Measurements from ENCODE around the gene TNPO3. TPM values are rescaled to one million over a fixed set of nuclear protein-coding genes. Genes with fewer than 3 reads are reported as not detected.
"Not testable (repeated sequence)": the region's sequence is repeated elsewhere in the genome, so short reads cannot be mapped to it uniquely, and the experiment has no call there.

TNPO3 gene
- total and polyA plus RNA-seq, 2 donors, result 25.7 to 45.9 TPM

DNA sequence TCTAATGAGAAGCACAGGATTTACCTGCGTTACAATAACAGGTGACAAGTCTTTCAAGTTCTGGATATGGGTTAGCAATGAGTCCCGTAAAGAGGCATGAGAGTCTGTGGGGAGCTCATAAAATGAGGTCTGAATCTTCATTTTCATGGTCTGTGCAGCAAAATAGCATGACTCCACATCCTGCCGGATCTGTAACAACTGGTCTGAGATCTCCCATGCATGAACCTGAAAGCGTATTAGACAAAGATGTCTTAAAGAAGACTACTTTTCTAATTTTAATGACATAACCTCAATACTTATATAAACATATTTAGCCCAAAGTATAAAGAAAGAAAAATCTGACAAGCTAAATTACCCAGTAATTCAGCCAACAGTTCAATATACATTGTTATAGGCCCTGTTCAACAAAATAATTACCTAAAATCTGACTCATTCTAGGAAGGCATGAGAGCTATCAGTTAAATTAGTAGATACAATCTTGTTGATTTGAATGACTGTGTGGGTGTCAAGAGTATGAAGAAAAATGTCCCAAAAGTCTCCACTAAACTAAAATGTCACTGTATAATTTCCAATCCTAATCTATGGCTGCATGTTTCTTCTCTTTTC lies 36.9 kb downstream of the TNPO3 start:
- no peaks in the 10 kb centered on the region for H3K4me1 ChIP-seq (ENCODE audit: insufficient read depth)
- WGBS, result 91% methylated on average over 4 of the region's 4 CpGs
- no peak for DNase-seq (ENCODE audit: extremely low spot score)
- H3K27ac ChIP-seq (ENCODE audit: low read depth), result peak overlapping the region; percentile 18
- no peak overlapping the region for H3K4me3 ChIP-seq (ENCODE audit: low read depth, low read length)
- peaks cover 3% of the 10 kb centered on the region for H3K36me3 ChIP-seq (ENCODE audit: insufficient read depth)

DNA sequence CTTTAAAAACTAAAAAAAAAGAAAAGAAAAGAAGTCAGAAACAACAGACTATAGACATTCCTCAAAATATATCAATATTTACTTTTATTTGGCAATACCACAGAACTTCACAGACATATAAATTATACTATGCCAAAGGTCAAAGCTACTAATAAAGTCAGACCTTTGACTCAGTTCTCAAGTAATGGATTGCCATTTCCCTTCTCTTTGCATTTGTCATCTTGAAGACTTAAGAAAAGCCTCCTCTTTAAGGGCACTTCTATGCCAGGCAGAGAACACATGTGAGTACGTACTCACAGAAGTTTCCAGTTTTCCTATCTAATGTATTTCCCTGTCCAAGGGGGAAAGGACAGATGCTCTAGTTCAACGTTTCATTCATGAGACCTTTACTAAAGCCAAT lies 37.6 kb downstream of the TNPO3 start:
- Histone ChIP-seq H3K36me3 (ENCODE audit: insufficient read depth) (peaks cover 3% of the 10 kb centered on the region), H3K4me3 (ENCODE audit: low read depth, low read length) (no peak overlapping the region), H3K27ac (ENCODE audit: low read depth) (no peak overlapping the region), H3K4me1 (ENCODE audit: insufficient read depth) (no peaks in the 10 kb centered on the region)
- no peak for DNase-seq (ENCODE audit: extremely low spot score)
- WGBS, result 74% methylated on average over 2 of the region's 2 CpGs

DNA sequence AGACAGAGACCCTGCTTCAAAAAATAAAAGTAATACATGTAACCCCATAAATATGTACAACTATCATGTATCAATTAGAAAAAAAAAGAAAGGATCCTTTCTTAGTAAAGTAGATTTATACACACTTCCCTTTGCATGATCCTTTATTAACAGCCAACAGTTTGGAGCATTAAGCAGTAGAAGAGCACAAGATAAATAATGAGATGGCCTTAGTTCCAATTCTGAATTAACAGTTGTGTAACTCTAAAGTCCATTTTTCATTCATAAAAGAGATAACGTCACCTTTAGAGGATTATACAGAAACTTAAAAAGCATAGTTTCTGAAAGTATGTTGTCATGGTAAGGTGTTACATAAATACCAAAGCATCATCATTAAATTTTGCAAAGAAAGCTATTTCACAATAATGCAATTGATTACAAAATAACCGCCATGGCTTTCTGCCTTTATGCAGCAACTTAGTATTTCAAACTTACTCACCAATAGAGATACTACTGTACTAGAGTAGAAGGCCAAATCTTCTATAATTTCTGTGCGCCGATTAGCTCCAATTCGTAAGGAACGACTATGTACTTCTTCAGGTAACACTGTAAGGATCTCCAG lies 40.3 kb downstream of the TNPO3 start:
- no peaks in the 10 kb centered on the region for H3K4me1 ChIP-seq (ENCODE audit: insufficient read depth)
- no peak overlapping the region for H3K4me3 ChIP-seq (ENCODE audit: low read depth, low read length)
- 97% methylated on average over 6 of the region's 6 CpGs for WGBS
- H3K36me3 ChIP-seq (ENCODE audit: insufficient read depth), result peaks cover 3% of the 10 kb centered on the region
- no peak overlapping the region for H3K27ac ChIP-seq (ENCODE audit: low read depth)
- no peak for DNase-seq (ENCODE audit: extremely low spot score)

DNA sequence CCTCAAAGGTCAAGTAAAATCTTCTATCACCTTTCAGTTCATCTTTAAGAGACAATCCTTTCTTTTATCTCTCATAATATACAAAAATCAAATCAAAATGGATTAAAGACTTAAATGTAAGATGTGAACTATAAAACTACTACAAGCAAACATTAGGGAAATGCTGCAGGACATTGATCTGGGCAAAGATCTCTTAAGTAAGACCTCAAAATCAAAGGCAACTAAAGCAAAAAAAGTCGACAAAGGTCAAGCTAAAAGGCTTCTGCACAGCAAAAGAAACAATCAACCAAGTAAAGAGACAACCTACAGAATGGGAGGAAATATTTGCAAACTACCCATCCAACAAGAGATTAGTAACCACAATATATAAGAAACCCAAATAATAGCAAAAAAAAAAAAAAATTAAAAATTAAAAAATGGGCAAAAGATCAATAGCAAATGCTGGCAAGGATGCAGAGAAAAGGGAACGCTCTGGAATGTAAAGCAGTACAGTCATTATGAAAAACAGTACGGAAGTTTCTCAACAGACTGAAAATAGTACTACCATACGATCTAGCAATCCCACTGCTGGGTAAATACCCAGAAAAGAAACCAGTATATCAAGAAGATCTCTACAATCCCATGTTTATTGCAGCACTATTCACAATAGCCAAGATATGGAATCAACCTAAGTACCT lies 41.7 kb downstream of the TNPO3 start:
- no peak for DNase-seq (ENCODE audit: extremely low spot score)
- H3K4me3 ChIP-seq (ENCODE audit: low read depth, low read length), result no peak overlapping the region
- peaks cover 3% of the 10 kb centered on the region for H3K36me3 ChIP-seq (ENCODE audit: insufficient read depth)
- no peaks in the 10 kb centered on the region for H3K4me1 ChIP-seq (ENCODE audit: insufficient read depth)
- H3K27ac ChIP-seq (ENCODE audit: low read depth), result no peak overlapping the region
- whole genome bisulfite sequencing, result 90% methylated on average over 4 of the region's 4 CpGs

DNA sequence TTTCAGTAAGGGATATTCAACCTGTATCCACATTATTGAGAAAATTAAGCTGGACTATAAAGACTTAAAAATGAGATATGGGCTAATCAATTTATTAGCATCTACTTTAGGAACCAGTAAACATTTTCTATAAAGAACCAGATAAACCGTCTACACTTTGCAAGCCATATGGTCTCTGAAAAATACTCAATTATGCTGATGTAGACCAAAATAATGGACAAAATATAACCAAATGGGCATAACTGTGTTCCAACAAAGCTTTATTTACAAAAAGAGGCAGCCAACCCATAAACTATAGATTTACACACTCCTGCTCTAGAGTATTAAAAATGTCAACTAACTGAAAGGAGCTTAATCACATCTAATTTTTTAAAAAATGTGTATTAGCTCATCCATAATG lies 42.3 kb downstream of the TNPO3 start:
- Histone ChIP-seq H3K27ac (ENCODE audit: low read depth) (no peak overlapping the region), H3K4me3 (ENCODE audit: low read depth, low read length) (no peak overlapping the region), H3K36me3 (ENCODE audit: insufficient read depth) (no peaks in the 10 kb centered on the region), H3K4me1 (ENCODE audit: insufficient read depth) (no peaks in the 10 kb centered on the region)
- DNase-seq (ENCODE audit: extremely low spot score), result no peak
- WGBS, result 93% methylated on average over 1 of the region's 1 CpG

DNA sequence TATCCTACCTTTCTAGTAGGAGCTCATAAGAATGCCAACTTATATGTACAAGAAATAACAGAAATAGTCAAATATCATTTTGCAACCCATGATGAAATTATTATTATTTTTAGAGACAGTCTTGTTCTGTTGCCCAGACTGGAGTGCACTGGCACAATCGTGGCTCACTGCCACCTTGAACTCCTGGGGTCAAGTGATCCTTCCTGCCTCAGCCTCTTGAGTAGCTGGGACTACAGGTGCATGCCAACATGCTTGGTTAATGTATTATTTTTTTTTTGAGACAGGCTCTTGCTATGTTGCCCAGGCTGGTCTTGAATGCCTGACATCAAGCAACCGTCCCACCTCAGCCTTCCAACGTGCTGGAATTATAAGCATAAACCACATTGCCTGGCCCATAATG lies 44.8 kb downstream of the TNPO3 start:
- H3K27ac ChIP-seq (ENCODE audit: low read depth), result no peak overlapping the region
- peaks cover 3% of the 10 kb centered on the region for H3K36me3 ChIP-seq (ENCODE audit: insufficient read depth)
- WGBS, result 86% methylated on average over 3 of the region's 3 CpGs
- no peak for DNase-seq (ENCODE audit: extremely low spot score)
- no peak overlapping the region for H3K4me3 ChIP-seq (ENCODE audit: low read depth, low read length)
- no peaks in the 10 kb centered on the region for H3K4me1 ChIP-seq (ENCODE audit: insufficient read depth)

DNA sequence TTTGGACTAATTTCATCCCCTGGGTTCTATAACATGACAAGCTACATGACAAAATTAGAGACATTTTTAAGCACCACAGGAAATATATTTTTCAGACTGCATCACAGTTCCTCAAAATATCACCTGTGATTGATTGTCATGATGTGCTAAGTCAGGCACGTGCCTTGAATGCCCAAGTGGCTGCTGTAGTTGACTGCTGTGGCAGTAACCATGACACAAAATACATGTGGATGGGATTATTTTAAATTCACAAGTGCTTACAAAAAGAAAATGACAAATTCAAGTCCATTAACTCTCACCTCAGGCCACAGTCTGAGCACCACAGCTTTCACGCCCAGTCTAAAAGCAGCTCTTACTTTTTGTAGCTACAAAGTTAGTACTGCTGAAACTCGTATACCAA lies 45.5 kb downstream of the TNPO3 start:
- WGBS, result 89% methylated on average over 3 of the region's 3 CpGs
- Histone ChIP-seq H3K4me3 (ENCODE audit: low read depth, low read length) (no peak overlapping the region), H3K27ac (ENCODE audit: low read depth) (no peak overlapping the region), H3K4me1 (ENCODE audit: insufficient read depth) (no peaks in the 10 kb centered on the region), H3K36me3 (ENCODE audit: insufficient read depth) (peaks cover 3% of the 10 kb centered on the region)
- no peak for DNase-seq (ENCODE audit: extremely low spot score)

DNA sequence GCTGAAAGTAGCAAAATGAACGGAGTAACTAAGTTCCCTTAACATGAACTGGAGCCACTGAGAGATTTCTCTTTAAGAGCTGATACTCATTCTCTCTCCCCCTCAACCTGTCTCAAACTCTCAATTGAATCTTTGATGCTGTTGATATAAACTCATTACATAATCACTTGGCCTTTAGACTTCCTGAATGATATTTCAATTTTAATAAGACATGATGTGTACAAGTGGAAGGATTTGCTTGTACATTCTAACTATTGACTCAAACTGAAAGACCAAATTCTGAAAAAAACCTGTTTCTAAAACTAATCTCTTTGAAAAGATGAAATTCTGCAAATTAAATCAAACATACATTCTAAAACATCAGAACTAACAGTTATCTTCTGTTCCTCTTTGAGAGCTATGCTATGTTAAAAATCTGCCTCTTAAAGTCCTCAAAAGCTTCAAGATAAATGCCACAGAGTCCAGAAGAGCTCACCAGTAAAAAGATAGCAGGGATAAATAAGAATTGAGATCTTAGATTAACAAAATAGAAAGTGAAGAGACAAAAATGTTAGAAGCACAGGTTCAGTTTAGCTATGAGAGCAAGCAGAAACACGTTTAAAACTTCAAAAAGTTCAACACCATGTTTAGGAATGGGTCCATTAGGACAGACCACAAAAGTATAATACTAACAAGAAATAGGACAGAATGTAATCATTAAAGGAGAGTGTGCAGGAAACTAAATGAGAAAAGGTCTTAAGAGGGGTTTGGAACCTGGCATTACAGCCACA lies 46.1 kb downstream of the TNPO3 start:
- H3K36me3 ChIP-seq (ENCODE audit: insufficient read depth), result peaks cover 3% of the 10 kb centered on the region
- 62% methylated on average over 2 of the region's 2 CpGs for WGBS
- no peaks in the 10 kb centered on the region for H3K4me1 ChIP-seq (ENCODE audit: insufficient read depth)
- DNase-seq (ENCODE audit: extremely low spot score), result no peak
- H3K27ac ChIP-seq (ENCODE audit: low read depth), result no peak overlapping the region
- H3K4me3 ChIP-seq (ENCODE audit: low read depth, low read length), result no peak overlapping the region

DNA sequence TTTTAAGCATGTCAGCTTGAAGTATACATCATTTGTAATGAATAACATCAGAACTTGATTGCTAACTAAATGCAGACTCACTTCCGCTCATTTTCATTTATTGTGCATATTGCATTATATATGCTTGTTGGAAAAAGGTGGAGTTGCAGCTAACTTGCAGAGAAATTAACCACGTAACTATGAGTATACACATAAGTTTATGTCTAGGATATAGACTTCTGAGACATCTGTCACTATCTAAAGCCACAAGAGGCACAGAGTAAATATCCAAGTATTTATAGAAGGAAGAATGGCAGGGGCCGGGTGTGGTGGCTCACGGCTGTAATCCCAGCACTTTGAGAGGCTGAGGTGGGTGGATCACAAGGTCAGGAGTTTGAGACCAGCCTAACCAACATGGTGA lies 47.3 kb downstream of the TNPO3 start:
- Histone ChIP-seq H3K4me1 (ENCODE audit: insufficient read depth) (no peaks in the 10 kb centered on the region), H3K36me3 (ENCODE audit: insufficient read depth) (peaks cover 3% of the 10 kb centered on the region), H3K4me3 (ENCODE audit: low read depth, low read length) (no peak overlapping the region)

DNA sequence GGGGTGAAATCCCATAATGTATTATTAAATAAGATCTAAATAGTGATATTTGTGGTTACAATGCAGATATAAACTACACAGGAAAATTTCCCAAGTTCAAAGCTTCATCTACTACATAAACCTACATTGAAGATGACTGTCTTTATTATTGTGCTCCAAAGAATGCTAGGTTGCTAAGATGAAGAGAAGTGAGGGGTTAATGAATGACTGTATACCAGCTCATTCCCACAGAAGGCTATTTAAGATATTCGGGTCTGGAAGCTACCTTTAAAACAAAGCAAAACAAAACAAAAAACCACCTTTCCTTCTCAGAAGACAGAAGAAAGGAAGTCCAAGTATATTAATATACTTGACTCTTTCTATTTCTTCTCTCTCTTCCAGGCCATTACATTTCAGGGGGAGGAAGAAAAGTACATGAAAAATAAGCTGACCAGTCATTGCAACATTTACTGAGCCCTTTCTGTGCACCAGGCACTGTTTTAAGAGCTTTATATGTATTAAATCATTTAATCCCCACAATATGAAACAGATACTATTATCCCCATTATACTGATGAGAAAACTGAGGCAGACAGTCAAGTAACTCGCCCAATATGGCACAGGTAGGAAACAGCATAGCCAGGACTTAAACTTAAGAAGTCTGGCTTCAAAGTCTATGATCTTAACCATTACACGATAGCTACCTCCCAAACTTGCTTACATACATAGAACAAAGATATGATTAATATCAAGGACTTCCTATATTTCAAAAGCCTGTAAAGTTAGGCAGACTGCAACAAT lies 48.1 kb downstream of the TNPO3 start:
- DNase-seq (ENCODE audit: extremely low spot score), result no peak
- H3K27ac ChIP-seq (ENCODE audit: low read depth), result no peak overlapping the region
- peaks cover 3% of the 10 kb centered on the region for H3K36me3 ChIP-seq (ENCODE audit: insufficient read depth)
- WGBS, result 74% methylated on average over 3 of the region's 3 CpGs
- no peak overlapping the region for H3K4me3 ChIP-seq (ENCODE audit: low read depth, low read length)
- H3K4me1 ChIP-seq (ENCODE audit: insufficient read depth), result no peaks in the 10 kb centered on the region

More for the DNA sequence above, 47.3 kb downstream of the TNPO3 start:
- no peak overlapping the region for H3K27ac ChIP-seq (ENCODE audit: low read depth)
- WGBS, result 87% methylated on average over 4 of the region's 4 CpGs
- DNase-seq (ENCODE audit: extremely low spot score), result no peak

DNA sequence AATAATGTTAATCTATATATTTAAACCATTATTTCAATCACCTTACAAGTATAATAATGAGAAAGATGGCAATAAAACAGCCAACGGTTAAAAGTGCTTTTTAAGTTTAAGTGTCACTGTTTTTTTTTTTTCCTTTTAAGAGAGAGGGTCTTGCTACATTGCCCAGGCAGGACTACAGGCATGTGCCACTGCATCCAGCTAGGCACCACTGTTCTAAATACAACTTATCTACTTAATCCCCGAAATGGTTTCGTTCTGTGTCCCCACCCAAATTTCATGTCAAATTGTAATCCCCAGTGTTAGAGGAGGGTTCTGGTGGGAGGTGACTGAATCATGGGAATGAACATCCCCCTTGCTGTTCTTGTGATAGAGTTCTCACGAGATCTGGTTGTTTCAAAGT lies 49.7 kb downstream of the TNPO3 start:
- 87% methylated on average over 4 of the region's 4 CpGs for WGBS
- Histone ChIP-seq H3K36me3 (ENCODE audit: insufficient read depth) (peaks cover 3% of the 10 kb centered on the region), H3K27ac (ENCODE audit: low read depth) (no peak overlapping the region), H3K4me3 (ENCODE audit: low read depth, low read length) (no peak overlapping the region), H3K4me1 (ENCODE audit: insufficient read depth) (no peaks in the 10 kb centered on the region)
- no peak for DNase-seq (ENCODE audit: extremely low spot score)

DNA sequence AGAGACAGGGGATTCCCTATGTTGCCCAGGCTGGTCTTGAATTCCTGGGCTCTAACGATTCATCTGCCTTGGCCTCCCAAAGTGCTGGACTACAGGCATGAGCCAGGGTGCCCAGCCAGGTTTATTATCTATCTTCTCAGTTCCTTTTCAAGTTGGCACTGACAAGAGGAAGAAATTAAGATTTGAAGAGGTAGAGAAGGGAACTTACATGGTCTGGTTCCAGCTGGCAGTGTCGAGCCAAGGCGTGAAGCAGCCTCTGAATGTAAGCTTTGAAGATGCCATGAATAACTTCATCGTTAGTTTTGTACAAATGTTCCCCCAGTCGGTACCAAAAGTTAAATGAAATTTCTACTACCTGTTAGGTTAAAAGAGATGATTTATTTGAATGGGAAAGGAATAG lies 57.7 kb downstream of the TNPO3 start:
- Histone ChIP-seq H3K4me3 (ENCODE audit: low read depth, low read length) (no peak overlapping the region), H3K27ac (ENCODE audit: low read depth) (no peak overlapping the region), H3K36me3 (ENCODE audit: insufficient read depth) (peaks cover 2% of the 10 kb centered on the region), H3K4me1 (ENCODE audit: insufficient read depth) (no peaks in the 10 kb centered on the region)
- no peak for DNase-seq (ENCODE audit: extremely low spot score)
- 94% methylated on average over 5 of the region's 5 CpGs for WGBS

DNA sequence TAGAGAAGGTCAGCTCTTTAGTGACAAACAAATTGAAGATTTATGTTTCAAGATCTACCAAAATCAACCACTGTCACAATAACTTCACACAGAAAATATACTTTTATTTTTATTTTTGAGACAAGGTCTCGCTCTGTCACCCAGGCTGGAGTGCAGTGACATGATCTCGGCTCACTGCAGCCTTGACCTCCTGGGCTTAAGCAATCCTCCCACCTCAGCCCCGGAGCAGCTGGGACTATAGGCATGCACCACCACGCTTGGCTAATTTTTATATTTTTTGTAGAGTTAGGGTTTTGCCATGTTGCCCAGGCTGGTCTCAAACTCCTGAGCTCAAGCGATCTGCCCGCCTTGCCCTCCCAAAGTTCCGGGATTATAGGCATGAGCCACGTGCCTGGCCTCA lies 60.4 kb downstream of the TNPO3 start:
- H3K4me3 ChIP-seq (ENCODE audit: low read depth, low read length); H3K36me3 ChIP-seq (ENCODE audit: insufficient read depth); DNase-seq (ENCODE audit: extremely low spot score); H3K4me1 ChIP-seq (ENCODE audit: insufficient read depth); H3K27ac ChIP-seq (ENCODE audit: low read depth): not testable (repeated sequence)
- 96% methylated on average over 8 of the region's 8 CpGs for WGBS
